Urothelium cell line (cell line): ENCODE data around the gene XCL1.

Source experiments
- DNase-seq: peaks from one replicate; pipeline ENCODE4 v3.0.0; 2011; ENCODE audit warnings: low spot score, mixed read lengths
- FAIRE-seq: peaks from 2 replicates; lab custom pipeline; 2011; peaks lifted over from hg19 to GRCh38; lab: Jason Lieb, UNC

XCL1 gene

DNA sequence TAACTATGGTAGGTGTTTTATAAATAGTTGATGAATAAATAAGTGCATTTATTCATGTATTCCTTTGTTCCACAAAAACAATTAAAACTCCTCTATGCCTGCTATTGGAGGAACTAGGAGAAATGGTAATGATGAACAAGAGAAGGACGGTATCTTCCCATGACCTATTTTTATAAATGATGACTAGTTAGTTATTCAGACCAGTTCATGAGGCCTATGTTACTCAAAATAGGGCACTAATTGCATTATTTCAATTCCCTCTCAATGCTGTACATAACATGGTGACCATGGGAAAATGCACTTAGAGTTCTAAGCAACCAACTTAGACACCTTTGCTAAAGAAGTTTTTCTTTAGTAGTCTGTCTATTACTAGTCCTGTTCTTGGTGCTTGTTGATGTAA, 53.1 kb downstream of the XCL1 start:
- DNase-seq (no peak), FAIRE-seq (no peak)
